ENCODE measurements around the gene SGPL1. TPM values are rescaled to one million over a fixed set of nuclear protein-coding genes. Genes with fewer than 3 reads are reported as not detected.

The SGPL1 gene
- total and polyA plus RNA-seq, 2 experiments from 2014 or later = 12.0 to 42.7 TPM

DNA sequence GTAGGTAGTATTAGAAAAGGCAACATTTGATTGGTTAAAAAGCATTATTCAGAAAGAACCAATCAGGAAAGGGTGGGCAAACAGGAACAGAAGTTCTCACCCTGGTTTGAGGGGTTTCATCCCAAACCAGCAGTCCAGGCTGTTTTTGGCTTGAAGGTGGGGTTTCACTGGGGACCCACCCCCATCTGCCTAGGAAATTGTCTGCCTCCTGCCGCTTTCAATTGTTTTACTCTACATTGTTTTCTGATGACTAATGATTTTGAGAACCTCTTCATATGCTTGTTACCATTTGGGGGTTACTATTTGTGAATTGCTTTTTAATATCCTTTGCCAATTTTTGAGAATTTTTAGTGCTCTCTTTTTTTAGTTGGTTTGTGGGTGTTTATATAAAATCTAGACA is 75.9 kb downstream of the SGPL1 start:
- H3K4me1 ChIP-seq (ENCODE audit: insufficient read depth) = peaks cover 30% of the 10 kb centered on the region
- H2AFZ ChIP-seq = no peak overlapping the region
- no peaks in the 10 kb centered on the region for H4K20me1 ChIP-seq (replicated peaks; ENCODE audit: insufficient read depth)
- H3K4me1 Mint-ChIP-seq = peaks cover 45% of the 10 kb centered on the region
- no peak overlapping the region for H3K4me3 Mint-ChIP-seq
- no peak overlapping the region for H3K4me2 ChIP-seq
- no peak for ATAC-seq
- TF ChIP-seq ZNF462 (CRISPR knock-in tag; IDR thresholded peaks at IDR 0.05) = no peak
- no peak for TF ChIP-seq EZH2 (IDR thresholded peaks at IDR 0.05; ENCODE audit: low read depth, unreplicated experiment)
- TF ChIP-seq ZNF114 (CRISPR knock-in tag; IDR thresholded peaks at IDR 0.05) = no peak
- no peak for TF ChIP-seq NANOG (IDR thresholded peaks at IDR 0.05; ENCODE audit: borderline replicate concordance)
- TF ChIP-seq, protein P1, sequence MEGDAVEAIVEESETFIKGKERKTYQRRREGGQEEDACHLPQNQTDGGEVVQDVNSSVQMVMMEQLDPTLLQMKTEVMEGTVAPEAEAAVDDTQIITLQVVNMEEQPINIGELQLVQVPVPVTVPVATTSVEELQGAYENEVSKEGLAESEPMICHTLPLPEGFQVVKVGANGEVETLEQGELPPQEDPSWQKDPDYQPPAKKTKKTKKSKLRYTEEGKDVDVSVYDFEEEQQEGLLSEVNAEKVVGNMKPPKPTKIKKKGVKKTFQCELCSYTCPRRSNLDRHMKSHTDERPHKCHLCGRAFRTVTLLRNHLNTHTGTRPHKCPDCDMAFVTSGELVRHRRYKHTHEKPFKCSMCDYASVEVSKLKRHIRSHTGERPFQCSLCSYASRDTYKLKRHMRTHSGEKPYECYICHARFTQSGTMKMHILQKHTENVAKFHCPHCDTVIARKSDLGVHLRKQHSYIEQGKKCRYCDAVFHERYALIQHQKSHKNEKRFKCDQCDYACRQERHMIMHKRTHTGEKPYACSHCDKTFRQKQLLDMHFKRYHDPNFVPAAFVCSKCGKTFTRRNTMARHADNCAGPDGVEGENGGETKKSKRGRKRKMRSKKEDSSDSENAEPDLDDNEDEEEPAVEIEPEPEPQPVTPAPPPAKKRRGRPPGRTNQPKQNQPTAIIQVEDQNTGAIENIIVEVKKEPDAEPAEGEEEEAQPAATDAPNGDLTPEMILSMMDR (conservative IDR thresholded peaks at IDR 0.05; ENCODE audit: low read depth in 2 of 2) = no peak
- no peak for TF ChIP-seq CREB1 (CRISPR knock-in tag; IDR thresholded peaks at IDR 0.05; ENCODE audit: low read depth)
- TF ChIP-seq, protein P2, sequence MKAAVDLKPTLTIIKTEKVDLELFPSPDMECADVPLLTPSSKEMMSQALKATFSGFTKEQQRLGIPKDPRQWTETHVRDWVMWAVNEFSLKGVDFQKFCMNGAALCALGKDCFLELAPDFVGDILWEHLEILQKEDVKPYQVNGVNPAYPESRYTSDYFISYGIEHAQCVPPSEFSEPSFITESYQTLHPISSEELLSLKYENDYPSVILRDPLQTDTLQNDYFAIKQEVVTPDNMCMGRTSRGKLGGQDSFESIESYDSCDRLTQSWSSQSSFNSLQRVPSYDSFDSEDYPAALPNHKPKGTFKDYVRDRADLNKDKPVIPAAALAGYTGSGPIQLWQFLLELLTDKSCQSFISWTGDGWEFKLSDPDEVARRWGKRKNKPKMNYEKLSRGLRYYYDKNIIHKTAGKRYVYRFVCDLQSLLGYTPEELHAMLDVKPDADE (IDR thresholded peaks at IDR 0.05) = no peak
- no peak for TF ChIP-seq EZH2phosphoT487 (IDR thresholded peaks at IDR 0.05; ENCODE audit: unreplicated experiment)
- no peak for TF ChIP-seq STAT1 (IDR thresholded peaks at IDR 0.05; ENCODE audit: unreplicated experiment)
- TF ChIP-seq, protein P3, sequence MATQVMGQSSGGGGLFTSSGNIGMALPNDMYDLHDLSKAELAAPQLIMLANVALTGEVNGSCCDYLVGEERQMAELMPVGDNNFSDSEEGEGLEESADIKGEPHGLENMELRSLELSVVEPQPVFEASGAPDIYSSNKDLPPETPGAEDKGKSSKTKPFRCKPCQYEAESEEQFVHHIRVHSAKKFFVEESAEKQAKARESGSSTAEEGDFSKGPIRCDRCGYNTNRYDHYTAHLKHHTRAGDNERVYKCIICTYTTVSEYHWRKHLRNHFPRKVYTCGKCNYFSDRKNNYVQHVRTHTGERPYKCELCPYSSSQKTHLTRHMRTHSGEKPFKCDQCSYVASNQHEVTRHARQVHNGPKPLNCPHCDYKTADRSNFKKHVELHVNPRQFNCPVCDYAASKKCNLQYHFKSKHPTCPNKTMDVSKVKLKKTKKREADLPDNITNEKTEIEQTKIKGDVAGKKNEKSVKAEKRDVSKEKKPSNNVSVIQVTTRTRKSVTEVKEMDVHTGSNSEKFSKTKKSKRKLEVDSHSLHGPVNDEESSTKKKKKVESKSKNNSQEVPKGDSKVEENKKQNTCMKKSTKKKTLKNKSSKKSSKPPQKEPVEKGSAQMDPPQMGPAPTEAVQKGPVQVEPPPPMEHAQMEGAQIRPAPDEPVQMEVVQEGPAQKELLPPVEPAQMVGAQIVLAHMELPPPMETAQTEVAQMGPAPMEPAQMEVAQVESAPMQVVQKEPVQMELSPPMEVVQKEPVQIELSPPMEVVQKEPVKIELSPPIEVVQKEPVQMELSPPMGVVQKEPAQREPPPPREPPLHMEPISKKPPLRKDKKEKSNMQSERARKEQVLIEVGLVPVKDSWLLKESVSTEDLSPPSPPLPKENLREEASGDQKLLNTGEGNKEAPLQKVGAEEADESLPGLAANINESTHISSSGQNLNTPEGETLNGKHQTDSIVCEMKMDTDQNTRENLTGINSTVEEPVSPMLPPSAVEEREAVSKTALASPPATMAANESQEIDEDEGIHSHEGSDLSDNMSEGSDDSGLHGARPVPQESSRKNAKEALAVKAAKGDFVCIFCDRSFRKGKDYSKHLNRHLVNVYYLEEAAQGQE (IDR thresholded peaks at IDR 0.05; ENCODE audit: unreplicated experiment) = no peak
- no peak for TF ChIP-seq JUNB (IDR thresholded peaks at IDR 0.05; ENCODE audit: unreplicated experiment)
- no peak for TF ChIP-seq POLR2AphosphoS5 (IDR thresholded peaks at IDR 0.05; ENCODE audit: low read depth)
- no peak for TF ChIP-seq ZNF331 (CRISPR knock-in tag; IDR thresholded peaks at IDR 0.05; ENCODE audit: low read depth)
- no peaks in the 10 kb centered on the region for H3K27me3 ChIP-seq (ENCODE audit: insufficient read depth)
- no peaks in the 10 kb centered on the region for H3K36me3 ChIP-seq (ENCODE audit: insufficient read depth)
- H3K9me3 Mint-ChIP-seq = peaks cover 12% of the 10 kb centered on the region
- H3K79me2 ChIP-seq (replicated peaks; ENCODE audit: insufficient read depth) = no peaks in the 10 kb centered on the region
- peaks cover 4% of the 10 kb centered on the region for H3K27me3 Mint-ChIP-seq (ENCODE audit: insufficient read depth, low read depth, poor library complexity)
- H3K4me3 ChIP-seq = no peak overlapping the region
- H3K27ac ChIP-seq (ENCODE audit: low read depth) = no peak overlapping the region
- H3K27ac Mint-ChIP-seq = no peak overlapping the region
- no peaks in the 10 kb centered on the region for H3F3A ChIP-seq (replicated peaks; ENCODE audit: low read depth)
- H3K9me2 ChIP-seq (ENCODE audit: insufficient read depth) = no peaks in the 10 kb centered on the region
- peak; percentile 28 for DNase-seq (ENCODE audit: low spot score)
- no peaks in the 10 kb centered on the region for H3K36me3 Mint-ChIP-seq (ENCODE audit: low read depth)

Data from GM23338 (cell line).